Peyer's patch (tissue), 4 donors: ENCODE data around the gene ACSL1.

Experiments
- POLR2A ChIP-seq, 2 donors: fragments of 450-650 bp; IDR thresholded peaks; one replicate each; pipeline ENCODE4 v1.5.1; 2017; ENCODE audit warnings: antibody characterized with exemption in 2 of 2, mild to moderate bottlenecking in 2 of 2, moderate library complexity in 2 of 2
- TF ChIP-seq, protein P1 (sequence below), 6 experiments: fragments of 450-650 bp in 4 of 6; fragments of 200-600 bp in 2 of 6; sonication (generic) in 1 of 6; IDR thresholded peaks; one replicate each; pipeline ENCODE4 v1.5.1; 2017 to 2019; ENCODE audit warnings: antibody characterized with exemption in 6 of 6, mild to moderate bottlenecking in 3 of 6, moderate library complexity in 1 of 6

GRCh38 chr4:184806229-184806550 lies 19.6 kb downstream of the ACSL1 start:
- TF ChIP-seq, protein P1, sequence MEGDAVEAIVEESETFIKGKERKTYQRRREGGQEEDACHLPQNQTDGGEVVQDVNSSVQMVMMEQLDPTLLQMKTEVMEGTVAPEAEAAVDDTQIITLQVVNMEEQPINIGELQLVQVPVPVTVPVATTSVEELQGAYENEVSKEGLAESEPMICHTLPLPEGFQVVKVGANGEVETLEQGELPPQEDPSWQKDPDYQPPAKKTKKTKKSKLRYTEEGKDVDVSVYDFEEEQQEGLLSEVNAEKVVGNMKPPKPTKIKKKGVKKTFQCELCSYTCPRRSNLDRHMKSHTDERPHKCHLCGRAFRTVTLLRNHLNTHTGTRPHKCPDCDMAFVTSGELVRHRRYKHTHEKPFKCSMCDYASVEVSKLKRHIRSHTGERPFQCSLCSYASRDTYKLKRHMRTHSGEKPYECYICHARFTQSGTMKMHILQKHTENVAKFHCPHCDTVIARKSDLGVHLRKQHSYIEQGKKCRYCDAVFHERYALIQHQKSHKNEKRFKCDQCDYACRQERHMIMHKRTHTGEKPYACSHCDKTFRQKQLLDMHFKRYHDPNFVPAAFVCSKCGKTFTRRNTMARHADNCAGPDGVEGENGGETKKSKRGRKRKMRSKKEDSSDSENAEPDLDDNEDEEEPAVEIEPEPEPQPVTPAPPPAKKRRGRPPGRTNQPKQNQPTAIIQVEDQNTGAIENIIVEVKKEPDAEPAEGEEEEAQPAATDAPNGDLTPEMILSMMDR (IDR thresholded peaks at IDR 0.05) = no peak
- TF ChIP-seq POLR2A (IDR thresholded peaks at IDR 0.05) = no peak
